D721Med (cell line): Measurements from ENCODE around the gene GNLY.

Experiments
- DNase-seq: peaks from one replicate; pipeline ENCODE4 v3.0.0; 2011; ENCODE audit warnings: low spot score; ENCODE audit not compliant: insufficient read length
- FAIRE-seq: peaks from 2 replicates; lab custom pipeline; 2011; peaks lifted over from hg19 to GRCh38; lab: Jason Lieb, UNC
- CTCF ChIP-seq: IDR thresholded peaks from 2 replicates; pipeline ENCODE4 v1.5.1; 2012; ENCODE audit warnings: mild to moderate bottlenecking, control low read depth; ENCODE audit not compliant: insufficient read depth; ENCODE audit errors: missing control alignments

Gene GNLY

DNA sequence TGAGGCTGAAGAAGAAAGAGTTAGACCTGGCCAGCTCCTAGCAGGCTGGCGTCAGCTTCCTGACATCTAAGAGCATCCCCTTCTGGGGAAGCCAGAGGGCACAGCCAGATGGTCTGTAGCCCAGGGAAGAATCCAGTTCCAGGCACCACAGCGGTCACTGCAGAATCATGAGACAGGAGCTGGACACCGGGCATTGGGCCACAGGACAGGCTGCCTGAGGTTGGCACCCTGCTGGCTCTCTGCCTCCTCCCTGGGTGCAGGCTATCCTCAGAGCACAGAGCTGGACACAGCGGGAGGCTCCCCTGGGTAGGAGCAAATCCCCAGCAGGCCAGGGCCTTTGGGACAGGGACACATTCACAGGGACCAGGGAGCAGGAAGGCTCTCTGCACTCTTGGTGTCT lies 39.9 kb downstream of the GNLY start:
- no peak for DNase-seq

GRCh38 chr2:85734942-85735608 lies 40.9 kb downstream of the GNLY start:
- FAIRE-seq (no peak), DNase-seq (no peak)
- TF ChIP-seq CTCF = no peak

More for the DNA sequence above, 39.9 kb downstream of the GNLY start:
- TF ChIP-seq CTCF = no peak
- no peak for FAIRE-seq

- FAIRE-seq (no peak), DNase-seq (no peak)
- no peak for TF ChIP-seq CTCF
Measured at GRCh38 chr2:85735691-85736090, 41.5 kb downstream of the GNLY start.

GRCh38 chr2:85736456-85737355 lies 42.5 kb downstream of the GNLY start:
- TF ChIP-seq CTCF = no peak
- FAIRE-seq (no peak), DNase-seq (no peak)

DNA sequence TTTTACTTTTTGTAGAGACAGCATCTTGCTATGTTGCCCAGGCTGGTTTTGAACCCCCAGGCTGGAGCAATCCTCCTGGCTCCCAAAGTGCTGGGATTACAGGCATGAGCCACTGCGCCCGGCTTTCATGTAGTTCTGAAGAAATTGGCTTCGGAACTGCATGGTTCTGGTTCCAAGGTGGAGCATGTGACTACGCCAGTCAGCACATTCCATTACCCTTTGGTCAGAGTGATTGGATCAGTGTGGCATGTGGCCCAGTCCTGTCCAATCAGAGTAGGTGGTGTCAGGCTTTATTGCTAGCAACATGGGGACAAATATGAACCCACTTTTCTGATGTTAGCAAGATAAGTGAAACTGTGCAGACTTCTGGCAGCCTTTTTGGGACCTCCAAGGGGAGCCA lies 43.3 kb downstream of the GNLY start:
- FAIRE-seq (no peak), DNase-seq (no peak)
- TF ChIP-seq CTCF = no peak

DNA sequence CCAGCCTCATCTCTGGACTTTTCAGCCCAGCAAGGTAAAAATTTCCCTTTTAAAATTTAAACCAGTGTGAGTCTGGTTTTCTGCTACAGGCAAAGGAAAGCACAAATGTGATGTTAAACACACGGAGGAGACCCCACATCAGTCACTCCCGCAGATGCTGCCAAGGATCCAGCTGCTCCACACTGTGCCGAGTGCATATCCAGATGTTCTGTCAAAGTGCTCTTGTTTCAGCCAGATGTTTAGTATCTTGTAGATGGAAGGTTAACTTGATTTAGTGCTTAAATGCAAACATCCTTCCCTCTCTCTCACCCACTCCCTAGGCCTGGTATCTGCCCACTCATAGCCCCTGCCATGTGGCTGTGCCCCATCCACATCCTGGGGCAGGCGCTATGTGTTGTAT lies 43.8 kb downstream of the GNLY start:
- TF ChIP-seq CTCF = no peak

More for the DNA sequence above, 43.8 kb downstream of the GNLY start:
- FAIRE-seq (no peak), DNase-seq (no peak)
